Endothelial cell of umbilical vein (primary cell): ENCODE data around the gene DSCAML1.

Experiments
- EZH2 ChIP-seq: IDR thresholded peaks from 2 replicates; pipeline ENCODE4 v1.6.1; 2012; ENCODE audit warnings: borderline replicate concordance, low read depth, mild to moderate bottlenecking, moderate library complexity, low read length, inconsistent platforms; ENCODE audit not compliant: severe bottlenecking
- MAX ChIP-seq: IDR thresholded peaks from 2 replicates; pipeline ENCODE4 v1.6.1; 2011; ENCODE audit not compliant: insufficient read depth, insufficient read length
- POLR2A ChIP-seq: IDR thresholded peaks from 2 replicates; pipeline ENCODE4 v1.6.1; 2012; ENCODE audit warnings: low read depth, mild to moderate bottlenecking, control low read depth, low read length
- TF ChIP-seq, protein P1 (sequence below), 2 donors: IDR thresholded peaks; 1 replicate in 1 of 2; 2 replicates in 1 of 2; pipeline ENCODE4 v1.5.1; 2011; ENCODE audit warnings: low read length in 2 of 2, mild to moderate bottlenecking in 2 of 2, moderate library complexity in 2 of 2, control low read depth in 1 of 2, inconsistent platforms in 1 of 2, low read depth in 1 of 2; ENCODE audit not compliant: insufficient read depth in 1 of 2; ENCODE audit errors: extremely low read depth in 1 of 2

- TF ChIP-seq, protein P1, sequence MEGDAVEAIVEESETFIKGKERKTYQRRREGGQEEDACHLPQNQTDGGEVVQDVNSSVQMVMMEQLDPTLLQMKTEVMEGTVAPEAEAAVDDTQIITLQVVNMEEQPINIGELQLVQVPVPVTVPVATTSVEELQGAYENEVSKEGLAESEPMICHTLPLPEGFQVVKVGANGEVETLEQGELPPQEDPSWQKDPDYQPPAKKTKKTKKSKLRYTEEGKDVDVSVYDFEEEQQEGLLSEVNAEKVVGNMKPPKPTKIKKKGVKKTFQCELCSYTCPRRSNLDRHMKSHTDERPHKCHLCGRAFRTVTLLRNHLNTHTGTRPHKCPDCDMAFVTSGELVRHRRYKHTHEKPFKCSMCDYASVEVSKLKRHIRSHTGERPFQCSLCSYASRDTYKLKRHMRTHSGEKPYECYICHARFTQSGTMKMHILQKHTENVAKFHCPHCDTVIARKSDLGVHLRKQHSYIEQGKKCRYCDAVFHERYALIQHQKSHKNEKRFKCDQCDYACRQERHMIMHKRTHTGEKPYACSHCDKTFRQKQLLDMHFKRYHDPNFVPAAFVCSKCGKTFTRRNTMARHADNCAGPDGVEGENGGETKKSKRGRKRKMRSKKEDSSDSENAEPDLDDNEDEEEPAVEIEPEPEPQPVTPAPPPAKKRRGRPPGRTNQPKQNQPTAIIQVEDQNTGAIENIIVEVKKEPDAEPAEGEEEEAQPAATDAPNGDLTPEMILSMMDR (IDR thresholded peaks at IDR 0.05; ENCODE audit: extremely low read depth in 1 of 2, insufficient read depth in 1 of 2, low read depth in 1 of 2, low read length in 2 of 2): no peak
- TF ChIP-seq POLR2A (no peak), EZH2 (no peak), MAX (no peak)
Measured at GRCh38 chr11:117557361-117557760, 239.7 kb downstream of the DSCAML1 start.
